IMR-90 (cell line): ENCODE measurements around the gene TNK2.

Experiments used
- BHLHE40 ChIP-seq: fragments of 150-350 bp; IDR thresholded peaks from 2 replicates; pipeline ENCODE4 v1.6.1; 2016; ENCODE audit warnings: mild to moderate bottlenecking, low read depth, low read length
- CEBPB ChIP-seq: IDR thresholded peaks from 2 replicates; pipeline ENCODE4 v1.6.1; 2012; ENCODE audit warnings: low read depth, low read length, improper control_type of control experiment
- FOS ChIP-seq: fragments of 150-350 bp; IDR thresholded peaks from 2 replicates; pipeline ENCODE4 v1.6.1; 2016; ENCODE audit warnings: low read depth, low read length
- MAZ ChIP-seq: IDR thresholded peaks from 2 replicates; pipeline ENCODE4 v1.6.1; 2012; ENCODE audit warnings: low read depth, mild to moderate bottlenecking, low read length, improper control_type of control experiment, moderate library complexity, borderline replicate concordance
- MXI1 ChIP-seq: IDR thresholded peaks from 2 replicates; pipeline ENCODE4 v1.6.1; 2012; ENCODE audit warnings: low read depth, mild to moderate bottlenecking, low read length, moderate library complexity, borderline replicate concordance
- POLR2A ChIP-seq: IDR thresholded peaks from 2 replicates; pipeline ENCODE4 v1.6.1; 2012; ENCODE audit warnings: mild to moderate bottlenecking, low read depth, low read length
- RAD21 ChIP-seq: IDR thresholded peaks from 2 replicates; pipeline ENCODE4 v1.6.1; 2012; ENCODE audit warnings: low read length, improper control_type of control experiment
- RCOR1 ChIP-seq: IDR thresholded peaks from 2 replicates; pipeline ENCODE4 v1.6.1; 2012; ENCODE audit warnings: mild to moderate bottlenecking, low read length, improper control_type of control experiment; ENCODE audit not compliant: insufficient replicate concordance
- RFX5 ChIP-seq: IDR thresholded peaks from 2 replicates; pipeline ENCODE4 v1.8.0; 2012; ENCODE audit warnings: low read depth, mild to moderate bottlenecking, low read length, moderate library complexity
- SMC3 ChIP-seq: fragments of 150-350 bp; IDR thresholded peaks from 2 replicates; pipeline ENCODE4 v1.6.1; 2016; ENCODE audit warnings: low read depth, mild to moderate bottlenecking, antibody characterized with exemption, low read length, moderate library complexity
- TF ChIP-seq, protein P1 (sequence below): conservative IDR thresholded peaks from 2 replicates; pipeline ENCODE4 v1.5.1; 2012; ENCODE audit warnings: mild to moderate bottlenecking, low read depth, low read length, improper control_type of control experiment
- TF ChIP-seq, protein P2 (sequence below): fragments of 150-350 bp; IDR thresholded peaks from 2 replicates; pipeline ENCODE4 v1.6.1; 2016; ENCODE audit warnings: low read depth, mild to moderate bottlenecking, low read length, moderate library complexity, borderline replicate concordance

DNA sequence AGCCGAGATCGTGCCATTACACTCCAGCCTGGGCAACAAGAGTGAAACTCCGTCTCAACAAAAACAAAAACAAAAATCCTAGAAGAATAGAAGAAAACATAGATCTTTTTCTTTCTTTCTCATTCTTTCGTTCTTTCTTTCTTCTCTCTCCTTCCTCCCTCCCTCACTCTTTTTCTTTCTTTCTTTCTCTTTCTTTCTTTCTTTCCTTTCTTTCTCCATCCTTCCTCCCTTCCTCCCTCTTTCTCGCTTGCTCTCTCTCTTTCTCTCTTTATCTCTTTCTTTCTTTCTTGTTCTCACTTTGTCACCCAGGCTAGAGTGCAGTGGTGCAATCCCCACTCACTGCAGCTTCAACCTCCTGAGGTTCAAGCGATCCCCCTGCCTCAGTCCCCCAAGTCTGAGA is 62.9 kb downstream of the TNK2 start:
- TF ChIP-seq RCOR1, result no peak
- TF ChIP-seq, protein P1, sequence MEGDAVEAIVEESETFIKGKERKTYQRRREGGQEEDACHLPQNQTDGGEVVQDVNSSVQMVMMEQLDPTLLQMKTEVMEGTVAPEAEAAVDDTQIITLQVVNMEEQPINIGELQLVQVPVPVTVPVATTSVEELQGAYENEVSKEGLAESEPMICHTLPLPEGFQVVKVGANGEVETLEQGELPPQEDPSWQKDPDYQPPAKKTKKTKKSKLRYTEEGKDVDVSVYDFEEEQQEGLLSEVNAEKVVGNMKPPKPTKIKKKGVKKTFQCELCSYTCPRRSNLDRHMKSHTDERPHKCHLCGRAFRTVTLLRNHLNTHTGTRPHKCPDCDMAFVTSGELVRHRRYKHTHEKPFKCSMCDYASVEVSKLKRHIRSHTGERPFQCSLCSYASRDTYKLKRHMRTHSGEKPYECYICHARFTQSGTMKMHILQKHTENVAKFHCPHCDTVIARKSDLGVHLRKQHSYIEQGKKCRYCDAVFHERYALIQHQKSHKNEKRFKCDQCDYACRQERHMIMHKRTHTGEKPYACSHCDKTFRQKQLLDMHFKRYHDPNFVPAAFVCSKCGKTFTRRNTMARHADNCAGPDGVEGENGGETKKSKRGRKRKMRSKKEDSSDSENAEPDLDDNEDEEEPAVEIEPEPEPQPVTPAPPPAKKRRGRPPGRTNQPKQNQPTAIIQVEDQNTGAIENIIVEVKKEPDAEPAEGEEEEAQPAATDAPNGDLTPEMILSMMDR, result no peak
- TF ChIP-seq POLR2A, result no peak
- no peak for TF ChIP-seq CEBPB
- no peak for TF ChIP-seq RFX5
- no peak for TF ChIP-seq RAD21
- no peak for TF ChIP-seq MAZ
- no peak for TF ChIP-seq FOS
- TF ChIP-seq, protein P2, sequence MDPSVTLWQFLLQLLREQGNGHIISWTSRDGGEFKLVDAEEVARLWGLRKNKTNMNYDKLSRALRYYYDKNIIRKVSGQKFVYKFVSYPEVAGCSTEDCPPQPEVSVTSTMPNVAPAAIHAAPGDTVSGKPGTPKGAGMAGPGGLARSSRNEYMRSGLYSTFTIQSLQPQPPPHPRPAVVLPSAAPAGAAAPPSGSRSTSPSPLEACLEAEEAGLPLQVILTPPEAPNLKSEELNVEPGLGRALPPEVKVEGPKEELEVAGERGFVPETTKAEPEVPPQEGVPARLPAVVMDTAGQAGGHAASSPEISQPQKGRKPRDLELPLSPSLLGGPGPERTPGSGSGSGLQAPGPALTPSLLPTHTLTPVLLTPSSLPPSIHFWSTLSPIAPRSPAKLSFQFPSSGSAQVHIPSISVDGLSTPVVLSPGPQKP, result no peak
- no peak for TF ChIP-seq SMC3
- TF ChIP-seq MXI1, result no peak
- TF ChIP-seq BHLHE40, result no peak
